Measurements from ENCODE around the gene DNAJC7.

DNAJC7 gene

GRCh38 chr17:41959336-41960095 lies 57.7 kb downstream of the DNAJC7 start:
- Histone ChIP-seq H3K4ac (ENCODE audit: low read depth, low read length) (no peak overlapping the region), H3K36me3 (ENCODE audit: control insufficient read depth, insufficient read depth, low read length) (no peaks in the 10 kb centered on the region), H4K5ac (ENCODE audit: low read length) (no peak overlapping the region), H3K18ac (ENCODE audit: low read length) (no peak overlapping the region), H2BK120ac (ENCODE audit: low read depth, low read length) (no peak overlapping the region), H3K27ac (ENCODE audit: low read depth, low read length) (peak overlapping the region; percentile 3), H3K56ac (ENCODE audit: low read length) (peak overlapping the region; percentile 82), H3K9ac (ENCODE audit: low read length) (peak overlapping the region; percentile 46), H3K79me1 (ENCODE audit: low read length) (no peaks in the 10 kb centered on the region), H2BK15ac (replicated peaks; ENCODE audit: low read depth) (no peak overlapping the region), H3K79me2 (ENCODE audit: control insufficient read depth, insufficient read depth, low read length) (no peaks in the 10 kb centered on the region), H3K23ac (ENCODE audit: low read length) (no peak overlapping the region), H4K8ac (ENCODE audit: low read depth, low read length) (no peak overlapping the region), H2AK5ac (ENCODE audit: low read length) (no peak overlapping the region), H3K4me3 (ENCODE audit: low read length) (no peak overlapping the region), H3K4me1 (ENCODE audit: control insufficient read depth, low read depth, low read length) (peaks cover 5% of the 10 kb centered on the region), H3K27me3 (ENCODE audit: insufficient read depth, low read length, poor library complexity) (no peaks in the 10 kb centered on the region), H2BK5ac (ENCODE audit: low read length) (peak overlapping the region; percentile 39), H3K4me2 (ENCODE audit: low read length) (no peak overlapping the region)
- peak; percentile 91 for DNase-seq
- no CpG with 5 or more reads among the region's 17 CpGs for WGBS (ENCODE audit: extremely low coverage, insufficient coverage, low lambda C conversion rate)

- no CpG with 5 or more reads among the region's 2 CpGs for WGBS (ENCODE audit: extremely low coverage, insufficient coverage, low lambda C conversion rate)
- no peak overlapping the region for H2BK120ac ChIP-seq (ENCODE audit: low read depth, low read length)
- H4K8ac ChIP-seq (ENCODE audit: low read depth, low read length), result no peak overlapping the region
- no peak overlapping the region for H2BK5ac ChIP-seq (ENCODE audit: low read length)
- H2BK15ac ChIP-seq (replicated peaks; ENCODE audit: low read depth), result no peak overlapping the region
- no peak overlapping the region for H4K5ac ChIP-seq (ENCODE audit: low read length)
- no peak overlapping the region for H3K23ac ChIP-seq (ENCODE audit: low read length)
- H3K4me2 ChIP-seq (ENCODE audit: low read length), result no peak overlapping the region
- H3K79me1 ChIP-seq (ENCODE audit: low read length), result no peaks in the 10 kb centered on the region
- no peak overlapping the region for H2AK5ac ChIP-seq (ENCODE audit: low read length)
- H3K36me3 ChIP-seq (ENCODE audit: control insufficient read depth, insufficient read depth, low read length), result no peaks in the 10 kb centered on the region
- H3K27ac ChIP-seq (ENCODE audit: low read depth, low read length), result no peak overlapping the region
- H3K4me1 ChIP-seq (ENCODE audit: control insufficient read depth, low read depth, low read length), result peaks cover 5% of the 10 kb centered on the region
- H3K79me2 ChIP-seq (ENCODE audit: control insufficient read depth, insufficient read depth, low read length), result no peaks in the 10 kb centered on the region
- no peak overlapping the region for H3K18ac ChIP-seq (ENCODE audit: low read length)
- H3K56ac ChIP-seq (ENCODE audit: low read length), result no peak overlapping the region
- H3K27me3 ChIP-seq (ENCODE audit: insufficient read depth, low read length, poor library complexity), result no peaks in the 10 kb centered on the region
- no peak for DNase-seq
- no peak overlapping the region for H3K9ac ChIP-seq (ENCODE audit: low read length)
- H3K4ac ChIP-seq (ENCODE audit: low read depth, low read length), result no peak overlapping the region
- H3K4me3 ChIP-seq (ENCODE audit: low read length), result no peak overlapping the region
These were observed 58.3 kb downstream of the DNAJC7 start for GRCh38 chr17:41959030-41959335.

GRCh38 chr17:41957869-41958439 lies 59.3 kb downstream of the DNAJC7 start:
- Histone ChIP-seq H3K36me3 (ENCODE audit: control insufficient read depth, insufficient read depth, low read length) (no peaks in the 10 kb centered on the region), H3K79me2 (ENCODE audit: control insufficient read depth, insufficient read depth, low read length) (no peaks in the 10 kb centered on the region), H4K8ac (ENCODE audit: low read depth, low read length) (no peak overlapping the region), H2BK15ac (replicated peaks; ENCODE audit: low read depth) (no peak overlapping the region), H3K4me2 (ENCODE audit: low read length) (no peak overlapping the region), H3K18ac (ENCODE audit: low read length) (peak overlapping the region; percentile 40), H3K27me3 (ENCODE audit: insufficient read depth, low read length, poor library complexity) (no peaks in the 10 kb centered on the region), H4K5ac (ENCODE audit: low read length) (no peak overlapping the region), H2BK120ac (ENCODE audit: low read depth, low read length) (no peak overlapping the region), H2BK5ac (ENCODE audit: low read length) (peak overlapping the region; percentile 50), H3K9ac (ENCODE audit: low read length) (no peak overlapping the region), H3K23ac (ENCODE audit: low read length) (no peak overlapping the region), H3K4me3 (ENCODE audit: low read length) (no peak overlapping the region), H2AK5ac (ENCODE audit: low read length) (no peak overlapping the region), H3K4ac (ENCODE audit: low read depth, low read length) (no peak overlapping the region), H3K56ac (ENCODE audit: low read length) (peak overlapping the region; percentile 37), H3K4me1 (ENCODE audit: control insufficient read depth, low read depth, low read length) (peaks cover 5% of the 10 kb centered on the region), H3K27ac (ENCODE audit: low read depth, low read length) (peak overlapping the region; percentile 70), H3K79me1 (ENCODE audit: low read length) (no peaks in the 10 kb centered on the region)
- no CpG with 5 or more reads among the region's 6 CpGs for WGBS (ENCODE audit: extremely low coverage, insufficient coverage, low lambda C conversion rate)
- DNase-seq, result no peak

GRCh38 chr17:41957031-41957868 lies 60.0 kb downstream of the DNAJC7 start:
- Histone ChIP-seq H3K9ac (ENCODE audit: low read length) (no peak overlapping the region), H3K56ac (ENCODE audit: low read length) (peak overlapping the region; percentile 17), H2BK5ac (ENCODE audit: low read length) (no peak overlapping the region), H3K79me2 (ENCODE audit: control insufficient read depth, insufficient read depth, low read length) (no peaks in the 10 kb centered on the region), H3K4me3 (ENCODE audit: low read length) (no peak overlapping the region), H3K4me1 (ENCODE audit: control insufficient read depth, low read depth, low read length) (peaks cover 5% of the 10 kb centered on the region), H4K8ac (ENCODE audit: low read depth, low read length) (no peak overlapping the region), H3K18ac (ENCODE audit: low read length) (peak overlapping the region; percentile 3), H3K27ac (ENCODE audit: low read depth, low read length) (peak overlapping the region; percentile 70), H2BK120ac (ENCODE audit: low read depth, low read length) (no peak overlapping the region), H4K5ac (ENCODE audit: low read length) (no peak overlapping the region), H3K79me1 (ENCODE audit: low read length) (no peaks in the 10 kb centered on the region), H3K4ac (ENCODE audit: low read depth, low read length) (no peak overlapping the region), H3K23ac (ENCODE audit: low read length) (no peak overlapping the region), H3K27me3 (ENCODE audit: insufficient read depth, low read length, poor library complexity) (no peaks in the 10 kb centered on the region), H2AK5ac (ENCODE audit: low read length) (no peak overlapping the region), H3K36me3 (ENCODE audit: control insufficient read depth, insufficient read depth, low read length) (no peaks in the 10 kb centered on the region), H3K4me2 (ENCODE audit: low read length) (no peak overlapping the region), H2BK15ac (replicated peaks; ENCODE audit: low read depth) (no peak overlapping the region)
- DNase-seq, result peak; percentile 75
- WGBS (ENCODE audit: extremely low coverage, insufficient coverage, low lambda C conversion rate), result no CpG with 5 or more reads among the region's 11 CpGs

- peak; percentile 41 for DNase-seq
- H3K4me1 ChIP-seq (ENCODE audit: control insufficient read depth, low read depth, low read length), result peaks cover 5% of the 10 kb centered on the region
- H3K4me2 ChIP-seq (ENCODE audit: low read length), result no peak overlapping the region
- no peaks in the 10 kb centered on the region for H3K79me2 ChIP-seq (ENCODE audit: control insufficient read depth, insufficient read depth, low read length)
- H3K4me3 ChIP-seq (ENCODE audit: low read length), result no peak overlapping the region
- H3K79me1 ChIP-seq (ENCODE audit: low read length), result no peaks in the 10 kb centered on the region
- H2BK120ac ChIP-seq (ENCODE audit: low read depth, low read length), result no peak overlapping the region
- WGBS (ENCODE audit: extremely low coverage, insufficient coverage, low lambda C conversion rate), result no CpG with 5 or more reads among the region's 6 CpGs
- H3K4ac ChIP-seq (ENCODE audit: low read depth, low read length), result no peak overlapping the region
- H3K23ac ChIP-seq (ENCODE audit: low read length), result no peak overlapping the region
- no peak overlapping the region for H2BK15ac ChIP-seq (replicated peaks; ENCODE audit: low read depth)
- H3K18ac ChIP-seq (ENCODE audit: low read length), result no peak overlapping the region
- H2BK5ac ChIP-seq (ENCODE audit: low read length), result no peak overlapping the region
- no peak overlapping the region for H2AK5ac ChIP-seq (ENCODE audit: low read length)
- H4K5ac ChIP-seq (ENCODE audit: low read length), result no peak overlapping the region
- no peak overlapping the region for H3K56ac ChIP-seq (ENCODE audit: low read length)
- H3K27ac ChIP-seq (ENCODE audit: low read depth, low read length), result no peak overlapping the region
- H3K9ac ChIP-seq (ENCODE audit: low read length), result no peak overlapping the region
- H3K27me3 ChIP-seq (ENCODE audit: insufficient read depth, low read length, poor library complexity), result no peaks in the 10 kb centered on the region
- H4K8ac ChIP-seq (ENCODE audit: low read depth, low read length), result no peak overlapping the region
- no peaks in the 10 kb centered on the region for H3K36me3 ChIP-seq (ENCODE audit: control insufficient read depth, insufficient read depth, low read length)
These were observed 60.7 kb downstream of the DNAJC7 start for GRCh38 chr17:41956522-41956921.
